Endothelial cell (in vitro differentiated cells): ENCODE results near the gene INSIG1. TPM values are rescaled to one million over a fixed set of nuclear protein-coding genes. Genes with fewer than 3 reads are reported as not detected.

Source experiments
- DNase-seq: peaks from one replicate; pipeline ENCODE4 v3.0.0; 2021; ENCODE audit warnings: low spot score
- H3K27ac Mint-ChIP-seq: one replicate; pipeline ENCODE4 v1.8.0; 2021; ENCODE audit warnings: mixed read lengths, inconsistent platforms; ENCODE audit not compliant: unreplicated experiment
- H3K27me3 Mint-ChIP-seq: one replicate; pipeline ENCODE4 v1.8.0; 2021; ENCODE audit warnings: mild to moderate bottlenecking, moderate library complexity, mixed read lengths, inconsistent platforms; ENCODE audit not compliant: unreplicated experiment
- H3K36me3 Mint-ChIP-seq: one replicate; pipeline ENCODE4 v1.8.0; 2021; ENCODE audit warnings: mild to moderate bottlenecking, low read depth, mixed read lengths, inconsistent platforms; ENCODE audit not compliant: unreplicated experiment
- H3K4me1 Mint-ChIP-seq: one replicate; pipeline ENCODE4 v1.8.0; 2021; ENCODE audit warnings: mild to moderate bottlenecking, mixed read lengths, inconsistent platforms; ENCODE audit not compliant: unreplicated experiment
- H3K4me3 Mint-ChIP-seq: one replicate; pipeline ENCODE4 v1.8.0; 2021; ENCODE audit warnings: mild to moderate bottlenecking, mixed read lengths, inconsistent platforms; ENCODE audit not compliant: unreplicated experiment
- H3K9me3 Mint-ChIP-seq: one replicate; pipeline ENCODE4 v1.8.0; 2021; ENCODE audit warnings: mixed read lengths, inconsistent platforms; ENCODE audit not compliant: unreplicated experiment
- CTCF ChIP-seq: fragments of 200-600 bp; sonication (generic); IDR thresholded peaks from one replicate; pipeline ENCODE4 v1.5.0; 2021; ENCODE audit warnings: antibody characterized with exemption; ENCODE audit not compliant: unreplicated experiment
- total RNA-seq: library from RNA; stranded (reverse); fragmentation: NEBNext Ultra II Directional; extraction: Animal tissue kit (Norgen Biotek cat#: 25700); gene quantifications from one replicate; pipeline ENCODE4 v1.2.1, GENCODE V29; 2021; ENCODE audit not compliant: unreplicated experiment

INSIG1 gene
- total RNA-seq, 1 donor from 2014 or later: 53.1 TPM

DNA sequence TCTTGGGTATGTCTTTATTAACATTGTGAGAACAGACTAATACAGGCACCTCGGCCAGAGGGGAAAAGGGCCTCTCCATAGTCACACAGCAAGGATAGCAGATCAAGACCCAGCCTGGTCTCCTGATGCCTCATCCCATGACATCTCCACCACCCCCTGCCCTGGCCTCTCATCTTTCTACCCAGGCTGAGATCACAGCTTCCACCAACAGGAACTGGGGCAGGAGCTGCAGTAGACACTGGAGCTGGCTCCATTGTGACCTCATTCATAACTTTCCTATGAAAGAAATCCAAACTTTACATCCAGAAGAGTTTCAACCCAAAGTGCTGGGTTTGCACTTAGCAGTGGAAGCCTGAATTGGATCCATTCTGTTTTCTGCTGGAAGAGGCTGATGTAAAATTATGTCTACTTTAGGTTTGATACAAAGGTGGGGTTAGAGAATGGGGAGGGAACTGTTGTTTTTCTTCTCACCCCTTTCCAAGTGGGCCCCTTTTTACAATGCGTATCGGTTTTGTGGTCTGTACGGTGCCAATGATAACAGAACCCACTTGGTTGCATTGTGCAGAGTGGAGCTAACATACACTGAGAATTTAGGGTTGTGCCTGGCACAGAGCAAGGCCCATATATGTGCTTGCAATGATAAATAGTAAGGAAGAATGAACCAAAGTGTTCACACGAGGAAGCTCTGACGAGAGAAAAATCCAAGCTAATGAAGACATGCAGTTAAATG is 28.6 kb upstream of the INSIG1 start:
- Mint-ChIP-seq H3K36me3 (no peaks in the 10 kb centered on the region), H3K9me3 (no peaks in the 10 kb centered on the region), H3K4me3 (no peak overlapping the region), H3K4me1 (no peaks in the 10 kb centered on the region), H3K27ac (no peak overlapping the region), H3K27me3 (peaks cover 2% of the 10 kb centered on the region)
- DNase-seq: no peak
- TF ChIP-seq CTCF: no peak

DNA sequence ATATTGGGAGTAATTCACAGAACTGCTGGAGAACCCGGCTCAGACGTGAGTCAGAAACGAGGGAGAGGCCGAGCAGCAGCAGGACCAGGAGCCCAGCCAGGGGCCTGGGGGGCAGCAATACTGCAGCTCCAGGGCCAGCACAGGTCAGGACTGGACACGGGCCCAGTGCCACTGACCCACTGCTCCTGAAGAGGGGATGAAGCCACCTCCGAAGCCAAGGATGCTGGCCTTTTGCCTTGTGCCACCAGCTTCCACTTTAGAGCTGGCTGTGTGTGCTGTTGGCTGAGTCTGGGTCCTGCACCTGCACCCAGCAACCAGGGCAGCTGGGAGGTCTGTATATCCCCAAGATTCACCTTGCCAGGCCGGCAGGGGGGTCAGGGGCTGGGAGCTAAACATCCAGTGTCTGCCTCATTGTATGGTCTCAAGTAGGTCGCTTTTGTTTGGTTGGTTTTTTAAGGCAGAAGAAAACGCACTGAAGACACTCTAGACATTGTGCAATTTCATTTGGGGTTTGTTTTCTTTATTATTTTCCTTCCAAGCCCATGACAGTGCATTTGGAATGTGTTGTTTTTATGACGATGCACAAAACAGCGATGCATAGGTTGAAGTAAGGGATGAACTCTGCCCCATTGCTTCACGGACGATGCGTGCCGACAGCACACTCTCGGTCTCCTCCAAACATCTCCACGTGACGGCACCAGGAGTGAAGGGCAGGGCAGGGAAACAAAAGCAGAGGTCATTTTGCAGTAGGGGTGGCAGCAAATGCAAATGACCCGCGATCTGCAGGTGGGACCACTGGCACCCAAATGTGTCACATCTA is 27.7 kb upstream of the INSIG1 start:
- H3K9me3 Mint-ChIP-seq: no peaks in the 10 kb centered on the region

DNA sequence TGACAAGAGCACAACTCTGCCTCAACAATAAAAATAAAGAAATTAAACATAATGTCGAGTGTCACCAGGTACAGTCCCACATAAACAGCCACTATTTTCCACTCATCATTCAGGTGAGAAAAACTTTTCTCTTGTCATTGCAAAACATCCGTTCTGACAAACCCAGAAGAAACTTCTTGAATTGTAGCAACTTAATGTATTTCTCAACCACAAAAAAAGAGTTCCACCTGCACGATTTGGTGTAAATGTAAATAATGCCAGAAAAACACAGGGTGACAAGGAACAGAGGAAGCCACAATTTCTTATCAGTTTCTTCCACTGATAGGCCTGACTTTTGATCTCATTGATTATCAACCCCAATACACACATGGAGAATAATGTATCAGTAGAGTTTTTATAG is 26.8 kb upstream of the INSIG1 start:
- TF ChIP-seq CTCF: no peak

More for the DNA sequence above, 27.7 kb upstream of the INSIG1 start:
- no peak for TF ChIP-seq CTCF
- Mint-ChIP-seq H3K4me1 (no peaks in the 10 kb centered on the region), H3K4me3 (no peak overlapping the region), H3K36me3 (no peaks in the 10 kb centered on the region), H3K27me3 (peaks cover 2% of the 10 kb centered on the region), H3K27ac (no peak overlapping the region)
- DNase-seq: no peak

DNA sequence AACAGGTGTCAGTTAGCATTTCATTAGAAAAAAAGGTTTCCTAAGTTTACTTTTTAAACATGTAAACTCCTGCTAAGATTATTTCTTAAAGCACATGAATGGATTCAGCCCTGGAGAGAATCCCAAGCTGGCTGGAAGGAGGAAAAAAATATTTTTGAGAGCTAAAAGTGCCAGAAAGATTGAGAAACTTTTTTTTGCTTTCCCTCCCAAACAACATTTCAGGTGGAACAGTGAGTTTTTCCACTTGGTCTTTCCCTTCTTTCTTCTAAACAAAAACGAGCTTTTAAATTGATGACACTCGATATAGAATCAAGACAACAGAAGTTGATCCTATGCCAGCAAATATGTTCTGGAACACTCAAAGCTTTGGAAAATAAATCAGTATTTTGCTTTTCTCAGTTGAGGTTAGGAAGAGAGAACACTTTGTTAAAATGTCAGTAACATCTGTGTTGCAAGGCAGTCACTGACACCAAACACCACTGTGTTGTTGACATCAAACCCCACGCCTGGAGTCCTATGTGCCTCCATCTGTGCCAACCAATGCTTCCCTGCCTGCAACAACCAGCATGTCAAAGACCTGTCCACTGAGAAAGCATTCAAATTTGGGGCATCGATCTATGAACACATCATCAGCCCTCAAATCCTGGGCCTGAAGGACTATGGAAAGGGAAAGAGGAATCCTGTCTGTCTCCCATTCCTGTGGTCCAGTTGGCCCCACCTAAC is 22.9 kb upstream of the INSIG1 start:
- Mint-ChIP-seq H3K9me3 (no peaks in the 10 kb centered on the region), H3K27ac (no peak overlapping the region), H3K36me3 (no peaks in the 10 kb centered on the region), H3K27me3 (peaks cover 2% of the 10 kb centered on the region), H3K4me1 (peaks cover 4% of the 10 kb centered on the region), H3K4me3 (no peak overlapping the region)
- no peak for DNase-seq
- no peak for TF ChIP-seq CTCF

More for the DNA sequence above, 26.8 kb upstream of the INSIG1 start:
- Mint-ChIP-seq H3K27ac (no peak overlapping the region), H3K4me3 (no peak overlapping the region), H3K4me1 (no peaks in the 10 kb centered on the region), H3K36me3 (no peaks in the 10 kb centered on the region), H3K9me3 (no peaks in the 10 kb centered on the region), H3K27me3 (peaks cover 2% of the 10 kb centered on the region)
- no peak for DNase-seq
